Large intestine (tissue), 3 donors: ENCODE measurements around the gene ZSWIM4. TPM values are rescaled to one million over a fixed set of nuclear protein-coding genes. Genes with fewer than 3 reads are reported as not detected.

Experiments used
- DNase-seq, 2 donors: peaks; one replicate each; pipeline versions ENCODE4 v3.0.0 to v3.0.0-alpha.2; 2013
- H3K27ac ChIP-seq: one replicate; pipeline ENCODE4 v1.5.1; 2013; ENCODE audit warnings: low read length
- H3K27me3 ChIP-seq: 2 replicates; pipeline ENCODE4 v1.6.1; 2013; ENCODE audit warnings: low read length; ENCODE audit not compliant: control insufficient read depth, insufficient read depth
- H3K36me3 ChIP-seq: 2 replicates; pipeline ENCODE4 v1.6.1; 2013; ENCODE audit warnings: low read length; ENCODE audit not compliant: control insufficient read depth, insufficient read depth
- H3K4me1 ChIP-seq: one replicate; pipeline ENCODE4 v1.6.1; 2013; ENCODE audit warnings: low read length; ENCODE audit not compliant: control insufficient read depth, insufficient read depth
- H3K4me3 ChIP-seq: one replicate; pipeline ENCODE4 v1.5.1; 2013; ENCODE audit warnings: low read length
- H3K9me3 ChIP-seq: one replicate; pipeline ENCODE4 v1.6.1; 2013; ENCODE audit warnings: mild to moderate bottlenecking, low read depth, low read length, moderate library complexity; ENCODE audit not compliant: control insufficient read depth
- WGBS: methylation state at CpG from one replicate; pipeline ENCODE4 v1.1.5; 2013; ENCODE audit warnings: low lambda C conversion rate; ENCODE audit not compliant: insufficient coverage; 5-methylcytosine and 5-hydroxymethylcytosine counted together
- polyA plus RNA-seq: library from polyadenylated mRNA; unstranded; fragments of 120-200 nt; gene quantifications from one replicate; pipeline ENCODE4 v1.2.1, GENCODE V29; 2013

ZSWIM4 gene
- polyA plus RNA-seq, 1 donor: 3.7 TPM

DNA sequence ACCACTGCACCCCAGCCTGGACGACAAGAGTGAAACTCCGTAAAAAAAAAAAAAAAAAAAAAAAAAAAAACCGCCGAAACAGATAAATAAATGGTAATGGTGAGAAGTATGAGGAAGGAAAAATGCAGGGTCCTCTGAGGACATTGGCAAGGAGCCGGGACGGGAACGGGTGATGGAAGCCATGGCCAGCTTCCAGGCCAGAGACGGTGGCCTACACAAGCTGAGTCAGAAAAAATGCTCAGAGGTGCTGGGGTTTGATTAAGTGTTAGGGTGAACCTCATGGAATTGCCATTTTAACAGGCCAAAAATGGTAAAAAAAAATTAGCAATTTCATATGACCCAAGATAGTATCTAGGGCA lies 866 bp upstream of the ZSWIM4 start:
- Histone ChIP-seq H3K27ac (peak overlapping the region; percentile 59), H3K9me3 (no peaks in the 10 kb centered on the region), H3K27me3 (no peaks in the 10 kb centered on the region), H3K4me3 (peak overlapping the region; percentile 82), H3K36me3 (no peaks in the 10 kb centered on the region), H3K4me1 (peaks cover 14% of the 10 kb centered on the region)
- DNase-seq: peak in 1 of 2 donors; percentile 55
- 0% methylated on average over 3 of the region's 8 CpGs for WGBS

DNA sequence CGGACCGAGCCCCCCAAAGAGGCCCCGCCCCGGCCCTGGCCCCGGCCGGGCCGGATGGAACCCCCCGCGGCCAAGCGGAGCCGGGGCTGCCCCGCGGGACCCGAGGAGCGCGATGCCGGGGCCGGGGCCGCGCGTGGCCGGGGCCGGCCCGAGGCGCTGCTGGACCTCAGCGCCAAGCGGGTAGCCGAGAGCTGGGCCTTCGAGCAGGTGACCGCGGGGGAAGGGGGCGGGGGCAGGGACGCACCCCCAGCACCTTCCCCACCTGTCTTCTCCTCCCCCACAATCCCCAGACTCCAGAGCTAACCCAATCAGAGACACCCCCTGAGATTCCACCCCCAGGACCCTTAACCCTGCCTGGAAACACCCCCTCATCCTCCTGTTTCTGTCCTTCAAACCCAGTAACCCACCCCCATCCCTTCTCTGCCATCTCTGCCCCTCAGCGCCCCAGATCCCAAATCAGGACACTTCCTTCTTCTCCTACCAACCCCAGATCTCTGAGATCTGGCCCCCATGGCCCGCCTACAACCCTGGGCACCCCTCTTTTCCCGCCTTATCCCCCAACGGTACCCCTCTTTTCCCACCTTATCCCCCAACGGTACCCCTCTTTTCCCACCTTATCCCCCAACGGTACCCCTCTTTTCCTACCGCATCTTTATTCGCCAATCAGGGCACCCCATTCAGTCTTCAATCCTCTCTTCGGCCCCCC lies 505 bp downstream of the ZSWIM4 start:
- no peaks in the 10 kb centered on the region for H3K9me3 ChIP-seq
- H3K4me1 ChIP-seq: peaks cover 14% of the 10 kb centered on the region
- H3K27me3 ChIP-seq: no peaks in the 10 kb centered on the region
- WGBS: 10% methylated on average over 2 of the region's 42 CpGs
- peak overlapping the region; percentile 82 for H3K4me3 ChIP-seq
- DNase-seq: peak in 1 of 2 donors; percentile 46
- no peak overlapping the region for H3K27ac ChIP-seq
- no peaks in the 10 kb centered on the region for H3K36me3 ChIP-seq

DNA sequence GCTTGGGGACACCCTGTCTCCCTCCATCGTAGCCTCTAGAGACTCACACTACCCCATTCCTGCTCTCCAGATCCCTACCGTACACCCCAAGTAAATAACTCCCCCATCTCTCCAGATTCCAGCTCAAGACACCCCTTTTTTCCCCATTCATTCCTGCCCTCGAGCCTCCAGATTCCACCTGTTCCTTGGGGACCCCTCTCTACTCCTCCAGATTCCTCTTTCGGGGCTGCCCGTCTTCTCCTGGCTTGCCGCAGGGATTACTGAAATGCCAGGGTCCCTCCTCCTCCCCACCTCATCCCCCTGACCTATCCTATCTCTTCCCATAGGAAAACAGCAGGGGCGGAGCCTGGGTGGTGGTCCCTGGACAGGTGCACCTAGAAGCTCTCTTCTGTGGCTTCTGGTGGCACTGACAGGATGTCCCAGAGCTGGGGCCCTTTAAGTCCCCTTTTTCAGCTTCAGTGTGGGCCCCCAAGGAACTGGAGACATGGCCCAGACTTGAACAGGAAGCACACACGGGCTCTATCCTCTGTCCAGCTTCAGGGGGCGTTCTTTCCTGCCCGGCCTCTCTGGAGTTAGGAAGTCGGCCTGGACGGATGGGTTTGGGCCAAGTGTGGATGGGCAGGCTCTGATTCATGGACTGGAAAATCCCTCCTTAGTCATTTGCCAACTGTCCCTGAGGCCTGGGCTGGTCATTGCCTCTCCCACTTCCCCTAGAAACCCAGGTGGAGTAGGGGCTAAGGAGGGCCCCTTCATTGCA lies 1.2 kb downstream of the ZSWIM4 start:
- Histone ChIP-seq H3K27ac (no peak overlapping the region), H3K4me1 (peaks cover 14% of the 10 kb centered on the region), H3K36me3 (peaks cover 3% of the 10 kb centered on the region), H3K9me3 (no peaks in the 10 kb centered on the region), H3K4me3 (peak overlapping the region; percentile 82), H3K27me3 (no peaks in the 10 kb centered on the region)
- no CpG with 5 or more reads among the region's 12 CpGs for WGBS
- DNase-seq: peak in 1 of 2 donors; percentile 39

DNA sequence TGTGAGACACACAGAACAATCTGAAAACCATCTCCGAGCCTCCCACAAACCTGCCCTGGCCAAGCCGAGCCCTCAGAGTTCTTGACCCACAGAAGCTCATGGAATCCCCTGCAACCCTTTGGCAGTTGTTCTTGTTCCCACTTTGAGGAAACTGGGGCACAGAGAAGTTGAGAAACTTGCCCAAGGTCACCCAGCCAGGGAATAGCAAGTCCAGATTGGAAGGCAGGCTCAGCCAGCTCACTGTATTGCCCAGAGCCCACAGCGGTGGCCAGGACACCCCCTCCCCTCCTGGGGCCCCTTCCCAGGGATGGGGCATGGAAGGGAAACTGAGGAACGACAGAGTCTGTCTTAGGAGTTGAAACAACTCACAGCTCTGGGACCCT lies 1.8 kb downstream of the ZSWIM4 start:
- no peak for DNase-seq
- Histone ChIP-seq H3K27me3 (no peaks in the 10 kb centered on the region), H3K27ac (no peak overlapping the region), H3K4me3 (no peak overlapping the region), H3K4me1 (peaks cover 14% of the 10 kb centered on the region), H3K36me3 (peaks cover 3% of the 10 kb centered on the region), H3K9me3 (no peaks in the 10 kb centered on the region)
- WGBS: no CpG with 5 or more reads among the region's 4 CpGs

DNA sequence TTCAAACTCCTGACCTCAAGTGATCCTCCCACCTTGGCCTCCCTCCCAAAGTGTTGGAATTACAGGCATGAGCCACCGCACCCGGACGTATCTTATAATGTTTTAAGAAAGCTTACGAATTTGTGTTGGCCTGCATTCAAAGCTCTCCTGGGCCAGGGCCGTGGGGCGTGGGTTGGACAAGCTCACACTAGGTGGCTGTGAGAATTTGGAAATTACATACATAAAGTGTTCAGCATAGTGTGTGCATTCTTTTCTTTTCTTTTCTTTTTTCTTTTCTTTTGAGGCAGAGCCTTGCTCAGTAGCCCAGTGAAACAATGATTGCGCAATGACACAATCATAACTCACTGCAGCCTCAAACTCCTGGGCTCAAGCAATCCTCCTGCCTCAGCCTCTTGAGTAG lies 2.6 kb downstream of the ZSWIM4 start:
- no peaks in the 10 kb centered on the region for H3K9me3 ChIP-seq
- 100% methylated on average over 3 of the region's 7 CpGs for WGBS
- DNase-seq: no peak
- H3K4me1 ChIP-seq: peaks cover 14% of the 10 kb centered on the region
- H3K4me3 ChIP-seq: no peak overlapping the region
- no peak overlapping the region for H3K27ac ChIP-seq
- no peaks in the 10 kb centered on the region for H3K27me3 ChIP-seq
- H3K36me3 ChIP-seq: peaks cover 3% of the 10 kb centered on the region

DNA sequence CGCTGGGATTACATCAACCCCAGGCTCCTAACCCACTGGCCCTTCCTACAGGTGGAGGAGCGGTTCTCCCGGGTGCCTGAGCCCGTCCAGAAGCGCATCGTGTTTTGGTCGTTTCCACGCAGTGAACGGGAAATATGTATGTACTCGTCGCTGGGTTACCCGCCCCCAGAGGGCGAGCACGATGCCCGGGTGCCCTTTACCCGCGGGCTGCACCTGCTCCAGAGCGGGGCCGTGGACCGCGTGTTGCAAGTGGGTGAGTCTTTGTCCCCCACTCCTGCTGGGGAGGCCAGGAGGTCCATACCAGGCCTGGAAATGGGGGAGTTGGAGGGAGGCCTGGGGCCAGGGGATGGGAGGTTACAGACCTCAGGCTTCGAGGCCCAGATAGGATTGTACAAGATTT lies 4.4 kb downstream of the ZSWIM4 start:
- no peak overlapping the region for H3K4me3 ChIP-seq
- peaks cover 3% of the 10 kb centered on the region for H3K36me3 ChIP-seq
- H3K4me1 ChIP-seq: peaks cover 11% of the 10 kb centered on the region
- no peaks in the 10 kb centered on the region for H3K9me3 ChIP-seq
- no peak for DNase-seq
- WGBS: no CpG with 5 or more reads among the region's 22 CpGs
- no peak overlapping the region for H3K27ac ChIP-seq
- H3K27me3 ChIP-seq: no peaks in the 10 kb centered on the region

DNA sequence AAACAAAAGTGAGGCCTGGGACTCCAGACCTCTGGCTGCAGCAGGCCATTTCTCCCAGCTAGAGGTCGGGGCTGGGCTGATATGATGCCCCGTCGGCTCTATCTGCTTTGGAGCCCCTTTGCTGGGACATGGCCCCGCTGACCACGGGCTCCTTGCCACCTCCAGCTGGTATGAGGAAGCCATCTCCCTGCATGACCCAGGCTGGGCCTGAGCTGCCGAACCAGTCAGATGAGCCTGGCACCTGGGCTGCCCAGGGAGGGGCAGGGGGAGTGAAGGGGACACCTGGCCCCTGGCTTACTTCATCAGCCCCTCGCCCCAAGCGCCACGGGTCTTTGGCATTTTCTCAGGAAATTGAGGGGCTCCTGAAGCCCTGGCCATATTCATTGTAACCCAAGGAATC lies 7.8 kb downstream of the ZSWIM4 start:
- no peaks in the 10 kb centered on the region for H3K4me1 ChIP-seq
- H3K36me3 ChIP-seq: peaks cover 8% of the 10 kb centered on the region
- no peaks in the 10 kb centered on the region for H3K27me3 ChIP-seq
- WGBS: no CpG with 5 or more reads among the region's 9 CpGs
- H3K4me3 ChIP-seq: no peak overlapping the region
- no peak overlapping the region for H3K27ac ChIP-seq
- no peak for DNase-seq
- no peaks in the 10 kb centered on the region for H3K9me3 ChIP-seq

DNA sequence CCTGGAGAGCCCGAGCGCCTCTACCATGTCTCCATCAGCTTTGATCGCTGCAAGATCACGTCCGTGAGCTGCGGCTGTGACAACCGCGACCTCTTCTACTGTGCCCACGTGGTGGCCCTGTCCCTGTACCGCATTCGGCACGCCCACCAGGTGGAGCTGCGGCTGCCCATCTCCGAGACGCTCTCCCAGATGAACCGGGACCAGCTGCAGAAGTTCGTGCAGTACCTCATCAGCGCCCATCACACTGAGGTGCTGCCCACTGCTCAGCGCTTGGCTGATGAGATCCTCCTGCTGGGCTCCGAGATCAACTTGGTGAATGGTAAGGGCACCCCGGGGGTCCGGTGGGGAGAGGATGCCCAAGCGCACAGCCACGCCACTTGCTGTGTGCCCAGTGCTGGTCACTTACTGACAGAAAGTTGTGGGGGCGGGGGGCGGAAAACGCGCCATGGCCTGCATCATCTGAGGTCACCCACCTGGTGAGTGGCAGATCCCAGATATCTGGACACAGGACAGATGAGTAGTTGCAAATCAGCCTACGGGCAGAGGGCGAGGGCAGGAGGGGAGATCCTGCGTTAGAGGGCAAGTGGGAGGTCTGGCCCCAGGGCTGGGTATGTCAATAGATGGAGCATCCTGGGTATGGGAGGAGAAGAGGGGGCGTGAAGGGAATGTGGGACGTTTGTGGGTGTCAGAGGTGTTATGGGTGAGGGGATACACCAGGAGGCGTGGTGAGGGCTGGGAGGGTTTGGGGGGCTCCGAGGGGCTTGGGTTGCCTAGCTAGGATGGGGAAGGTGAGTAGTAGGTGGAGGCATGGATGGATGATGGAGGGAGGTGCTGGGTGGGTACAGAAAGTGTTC lies 9.8 kb downstream of the ZSWIM4 start:
- no CpG with 5 or more reads among the region's 35 CpGs for WGBS
- Histone ChIP-seq H3K9me3 (no peaks in the 10 kb centered on the region), H3K4me3 (no peak overlapping the region), H3K36me3 (peaks cover 14% of the 10 kb centered on the region), H3K4me1 (no peaks in the 10 kb centered on the region), H3K27ac (no peak overlapping the region), H3K27me3 (no peaks in the 10 kb centered on the region)
- no peak for DNase-seq

DNA sequence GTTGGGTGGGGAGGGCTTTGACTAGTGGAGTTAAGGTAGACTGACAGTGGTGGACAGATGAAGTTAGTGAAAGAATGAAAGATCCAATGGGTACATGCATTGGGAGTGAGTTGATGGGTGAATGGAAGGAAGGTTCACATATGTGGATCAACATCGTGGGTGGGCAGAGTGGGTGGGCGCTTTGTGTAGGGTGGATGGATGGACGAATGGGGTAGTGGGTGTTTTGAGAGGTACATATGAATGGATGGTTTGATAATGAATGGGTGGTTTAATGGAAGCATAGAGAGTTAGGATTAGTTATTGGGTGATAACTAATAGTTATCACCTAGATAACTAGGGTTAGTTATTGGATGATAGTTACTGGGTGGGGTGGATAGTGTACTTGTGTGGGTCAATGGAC lies 11.5 kb downstream of the ZSWIM4 start:
- H3K9me3 ChIP-seq: no peaks in the 10 kb centered on the region
- 100% methylated on average over 3 of the region's 3 CpGs for WGBS
- no peak overlapping the region for H3K27ac ChIP-seq
- H3K4me1 ChIP-seq: no peaks in the 10 kb centered on the region
- H3K36me3 ChIP-seq: peaks cover 10% of the 10 kb centered on the region
- no peak overlapping the region for H3K4me3 ChIP-seq
- DNase-seq: no peak
- H3K27me3 ChIP-seq: no peaks in the 10 kb centered on the region

DNA sequence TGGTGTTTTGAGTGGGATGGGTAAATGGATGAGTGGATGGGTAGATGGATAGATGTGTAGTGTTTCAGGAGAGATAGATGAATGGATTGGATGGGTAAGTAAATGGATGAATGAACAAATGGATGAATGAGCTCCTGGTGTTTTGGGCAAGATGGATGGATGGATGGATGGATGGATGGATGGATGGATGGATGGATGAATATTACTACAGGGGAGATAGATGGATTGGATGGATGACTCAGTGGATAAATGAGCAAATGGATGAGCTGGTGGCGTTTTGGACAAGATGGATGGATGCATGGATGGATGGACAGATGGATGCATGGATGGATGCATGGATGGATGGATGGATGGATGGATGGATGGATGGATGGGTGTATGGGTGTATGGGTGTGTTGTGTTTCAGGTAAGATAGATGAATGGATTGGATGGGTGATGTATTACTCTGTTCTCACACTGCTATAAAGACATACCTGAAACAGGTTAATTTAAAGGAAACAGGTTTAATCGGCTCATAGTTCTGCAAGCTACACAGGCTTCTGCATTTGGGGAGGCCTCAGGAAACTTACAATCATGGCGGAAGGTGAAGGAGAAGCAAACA lies 12.3 kb downstream of the ZSWIM4 start:
- no peaks in the 10 kb centered on the region for H3K27me3 ChIP-seq
- no CpG with 5 or more reads among the region's 3 CpGs for WGBS
- H3K4me3 ChIP-seq: no peak overlapping the region
- H3K36me3 ChIP-seq: peaks cover 10% of the 10 kb centered on the region
- DNase-seq: no peak
- H3K9me3 ChIP-seq: no peaks in the 10 kb centered on the region
- no peaks in the 10 kb centered on the region for H3K4me1 ChIP-seq
- no peak overlapping the region for H3K27ac ChIP-seq
